ENCODE data around the gene TRIM67.

GRCh38 chr1:231162970-231163829 is 1.3 kb downstream of the TRIM67 start:
- TF ChIP-seq CTCF (IDR thresholded peaks at IDR 0.05) (no peak), POLR2A (IDR thresholded peaks at IDR 0.05) (no peak)
